ENCODE measurements around the gene XPO6.

DNA sequence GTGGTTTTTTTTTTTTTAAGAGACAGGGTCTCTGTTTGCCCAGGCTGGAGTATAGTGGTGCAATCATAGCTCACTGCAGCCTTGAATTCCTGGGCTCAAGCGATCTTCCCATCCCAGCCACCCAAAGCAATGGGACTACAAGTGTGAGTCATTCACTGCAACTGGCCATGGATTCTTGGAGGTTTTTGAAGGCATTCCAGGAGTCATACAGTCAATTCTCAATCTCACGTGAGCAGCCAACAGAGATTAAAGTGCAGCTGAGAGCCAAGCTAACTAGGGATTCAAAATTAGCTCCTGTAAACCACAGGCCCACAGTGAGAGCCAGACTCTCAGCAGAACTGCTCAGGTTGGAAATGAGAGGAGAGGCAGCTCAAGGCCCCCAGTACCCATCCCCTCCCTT is 30.2 kb downstream of the XPO6 start:
- TF ChIP-seq CTCF (IDR thresholded peaks at IDR 0.05): no peak
- no peak for TF ChIP-seq POLR2A (IDR thresholded peaks at IDR 0.05)
